Upper lobe of right lung (tissue), 1 donor: Measurements from ENCODE around the gene P2RY6. TPM values are rescaled to one million over a fixed set of nuclear protein-coding genes. Genes with fewer than 3 reads are reported as not detected.
A peak's percentile ranks its signal among the peaks of the same experiment; 100 is the strongest.
"Not testable (repeated sequence)": the region's sequence is repeated elsewhere in the genome, so short reads cannot be mapped to it uniquely, and the experiment has no call there.

Source experiments
- ATAC-seq: fragments of 200-7000 bp; cut with Tn5 transposase; one replicate; pipeline ENCODE4 v1.9.1; 2020; ENCODE audit warnings: mild to moderate bottlenecking, moderate library complexity
- DNase-seq: peaks from one replicate; pipeline ENCODE4 v3.0.0-alpha.2; 2020
- H3K27ac ChIP-seq: fragments of 200-600 bp; one replicate; pipeline ENCODE4 v1.8.0; 2022
- H3K27me3 ChIP-seq: fragments of 200-600 bp; one replicate; pipeline ENCODE4 v1.8.0; 2022; ENCODE audit warnings: mild to moderate bottlenecking
- H3K36me3 ChIP-seq: fragments of 200-600 bp; one replicate; pipeline ENCODE4 v1.8.0; 2022
- H3K4me1 ChIP-seq: fragments of 200-600 bp; one replicate; pipeline ENCODE4 v1.8.0; 2022
- H3K4me3 ChIP-seq: fragments of 200-600 bp; one replicate; pipeline ENCODE4 v1.8.0; 2022; ENCODE audit warnings: mild to moderate bottlenecking
- H3K9me3 ChIP-seq: fragments of 200-600 bp; one replicate; pipeline ENCODE4 v1.8.0; 2022
- CTCF ChIP-seq: fragments of 200-600 bp; IDR thresholded peaks from one replicate; pipeline ENCODE4 v1.8.0; 2022; ENCODE audit warnings: antibody characterized with exemption
- intact Hi-C: fragments of 100-400 bp; cut with DNase I; formaldehyde crosslinking; loops from one replicate; pipeline ENCODE4 v1.11.0; 2022
- total RNA-seq: library from RNA; stranded (reverse); fragmentation: NEBNext Ultra II Directional; extraction: Animal tissue kit (Norgen Biotek cat#: 25700); gene quantifications from one replicate; pipeline ENCODE4 v1.2.1, GENCODE V29; 2021
- donor health status: DM: no; HTN: yes; CAD: no; lungs with severe emphysema.

Gene P2RY6
- total RNA-seq, 1 donor from 2014 or later = 3.2 TPM

- intact Hi-C loops = no loop called here
- Histone ChIP-seq H3K4me1 (peaks cover 25% of the 10 kb centered on the region), H3K36me3 (no peaks in the 10 kb centered on the region), H3K9me3 (no peaks in the 10 kb centered on the region), H3K27ac (no peak overlapping the region), H3K4me3 (no peak overlapping the region), H3K27me3 (no peaks in the 10 kb centered on the region)
- no peak for TF ChIP-seq CTCF
- peak; percentile 13 for DNase-seq
- ATAC-seq = no peak
These were observed 1.2 kb downstream of the P2RY6 start for GRCh38 chr11:73273222-73273895.

GRCh38 chr11:73274191-73274590 lies 2.1 kb downstream of the P2RY6 start:
- H3K36me3 ChIP-seq, ATAC-seq, H3K27me3 ChIP-seq, H3K9me3 ChIP-seq, DNase-seq, intact Hi-C loops, H3K27ac ChIP-seq, H3K4me3 ChIP-seq: not testable (repeated sequence)
- peaks cover 19% of the 10 kb centered on the region for H3K4me1 ChIP-seq

- Histone ChIP-seq H3K4me3 (peak overlapping the region; percentile 8), H3K36me3 (no peaks in the 10 kb centered on the region), H3K27ac (no peak overlapping the region), H3K4me1 (peaks cover 12% of the 10 kb centered on the region), H3K27me3 (no peaks in the 10 kb centered on the region), H3K9me3 (no peaks in the 10 kb centered on the region)
- no peak for ATAC-seq
- DNase-seq = peak; percentile 62
- no peak for TF ChIP-seq CTCF
- intact Hi-C loops = no loop called here
These were observed 2.7 kb downstream of the P2RY6 start for GRCh38 chr11:73274722-73275380.

GRCh38 chr11:73275381-73275750 lies 3.2 kb downstream of the P2RY6 start:
- intact Hi-C loops = no loop called here
- Histone ChIP-seq H3K27ac (no peak overlapping the region), H3K9me3 (no peaks in the 10 kb centered on the region), H3K4me3 (no peak overlapping the region), H3K36me3 (no peaks in the 10 kb centered on the region), H3K27me3 (no peaks in the 10 kb centered on the region), H3K4me1 (peaks cover 7% of the 10 kb centered on the region)
- peak; percentile 10 for DNase-seq
- TF ChIP-seq CTCF = no peak
- ATAC-seq = no peak

GRCh38 chr11:73277467-73277866 lies 5.3 kb downstream of the P2RY6 start:
- H3K27ac ChIP-seq = no peak overlapping the region
- ATAC-seq (no peak), DNase-seq (no peak)
- intact Hi-C loops = no loop called here
- H3K36me3 ChIP-seq = no peaks in the 10 kb centered on the region
- H3K27me3 ChIP-seq = no peaks in the 10 kb centered on the region
- H3K4me1 ChIP-seq = no peaks in the 10 kb centered on the region
- no peak for TF ChIP-seq CTCF
- H3K4me3 ChIP-seq = no peak overlapping the region
- H3K9me3 ChIP-seq = no peaks in the 10 kb centered on the region

GRCh38 chr11:73280626-73281025 lies 8.5 kb downstream of the P2RY6 start:
- H3K4me1 ChIP-seq = no peaks in the 10 kb centered on the region
- intact Hi-C loops = no loop called here
- DNase-seq (peak; percentile 57), ATAC-seq (peak; percentile 65)
- no peaks in the 10 kb centered on the region for H3K36me3 ChIP-seq
- no peak overlapping the region for H3K4me3 ChIP-seq
- H3K9me3 ChIP-seq = no peaks in the 10 kb centered on the region
- TF ChIP-seq CTCF = no peak
- no peak overlapping the region for H3K27ac ChIP-seq
- H3K27me3 ChIP-seq = no peaks in the 10 kb centered on the region
